Mucosa of descending colon (tissue), 3 donors: ENCODE data around the gene BEST3. TPM values are rescaled to one million over a fixed set of nuclear protein-coding genes. Genes with fewer than 3 reads are reported as not detected.

Experiments used
- ATAC-seq: fragments of 200-7000 bp; cut with Tn5 transposase; one replicate; pipeline ENCODE4 v1.9.1; 2020; ENCODE audit warnings: mild to moderate bottlenecking, moderate library complexity
- DNase-seq, 3 donors: peaks; one replicate each; pipeline ENCODE4 v3.0.0-alpha.2; 2020
- H3K36me3 ChIP-seq: fragments of 200-600 bp; one replicate; pipeline ENCODE4 v1.8.0; 2021; ENCODE audit warnings: low read depth, mild to moderate bottlenecking
- H3K4me1 ChIP-seq: fragments of 200-600 bp; one replicate; pipeline ENCODE4 v1.8.0; 2021; ENCODE audit warnings: low read depth, mild to moderate bottlenecking
- H3K4me3 ChIP-seq: fragments of 200-600 bp; one replicate; pipeline ENCODE4 v1.8.0; 2021; ENCODE audit warnings: mild to moderate bottlenecking
- H3K9me3 ChIP-seq: fragments of 200-600 bp; one replicate; pipeline ENCODE4 v1.8.0; 2021; ENCODE audit warnings: mild to moderate bottlenecking
- intact Hi-C, 2 donors: fragments of 100-400 bp; cut with DNase I in 1 of 2; cut with micrococcal nuclease in 1 of 2; formaldehyde crosslinking; loops; one replicate each; pipeline versions ENCODE4 v1.11.0 to v1.11.1; 2022; cut with DNase I, micrococcal nuclease
- total RNA-seq, 3 donors: library from RNA; stranded (reverse); fragmentation: NEBNext Ultra II Directional in 2 of 3; extraction: Animal tissue kit (Norgen Biotek cat#: 25700) in 2 of 3; gene quantifications; one replicate each; pipeline versions ENCODE4 v1.2.1 to v1.2.4, GENCODE V29; 2021 to 2023
- TF ChIP-seq, protein P1 (sequence below): fragments of 200-600 bp; IDR thresholded peaks from one replicate; pipeline ENCODE4 v1.8.0; 2022; ENCODE audit warnings: antibody characterized with exemption, mild to moderate bottlenecking
- donor health status: DM: no; HTN: no; CAD: no; lungs with moderate emphysema.
- donor health status: DM: no; HTN: no; CAD: no.
- donor health status: DM: no; HTN: yes; CAD: no.

BEST3 gene
- total RNA-seq, 3 donors from 2014 or later = 0.09 to 0.27 TPM; not detected in 1

GRCh38 chr12:69694123-69694522 lies 5.0 kb downstream of the BEST3 start:
- no peak for ATAC-seq
- H3K4me1 ChIP-seq = no peaks in the 10 kb centered on the region
- no peaks in the 10 kb centered on the region for H3K36me3 ChIP-seq
- H3K9me3 ChIP-seq = no peaks in the 10 kb centered on the region
- TF ChIP-seq, protein P1, sequence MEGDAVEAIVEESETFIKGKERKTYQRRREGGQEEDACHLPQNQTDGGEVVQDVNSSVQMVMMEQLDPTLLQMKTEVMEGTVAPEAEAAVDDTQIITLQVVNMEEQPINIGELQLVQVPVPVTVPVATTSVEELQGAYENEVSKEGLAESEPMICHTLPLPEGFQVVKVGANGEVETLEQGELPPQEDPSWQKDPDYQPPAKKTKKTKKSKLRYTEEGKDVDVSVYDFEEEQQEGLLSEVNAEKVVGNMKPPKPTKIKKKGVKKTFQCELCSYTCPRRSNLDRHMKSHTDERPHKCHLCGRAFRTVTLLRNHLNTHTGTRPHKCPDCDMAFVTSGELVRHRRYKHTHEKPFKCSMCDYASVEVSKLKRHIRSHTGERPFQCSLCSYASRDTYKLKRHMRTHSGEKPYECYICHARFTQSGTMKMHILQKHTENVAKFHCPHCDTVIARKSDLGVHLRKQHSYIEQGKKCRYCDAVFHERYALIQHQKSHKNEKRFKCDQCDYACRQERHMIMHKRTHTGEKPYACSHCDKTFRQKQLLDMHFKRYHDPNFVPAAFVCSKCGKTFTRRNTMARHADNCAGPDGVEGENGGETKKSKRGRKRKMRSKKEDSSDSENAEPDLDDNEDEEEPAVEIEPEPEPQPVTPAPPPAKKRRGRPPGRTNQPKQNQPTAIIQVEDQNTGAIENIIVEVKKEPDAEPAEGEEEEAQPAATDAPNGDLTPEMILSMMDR = no peak
- H3K4me3 ChIP-seq = no peak overlapping the region
- intact Hi-C loops = no loop called here
- no peak for DNase-seq

- H3K36me3 ChIP-seq = no peaks in the 10 kb centered on the region
- intact Hi-C loops = no loop called here
- no peaks in the 10 kb centered on the region for H3K4me1 ChIP-seq
- ATAC-seq = no peak
- no peaks in the 10 kb centered on the region for H3K9me3 ChIP-seq
- DNase-seq = no peak
- TF ChIP-seq, protein P1 = no peak
- H3K4me3 ChIP-seq = no peak overlapping the region
These were observed 9.5 kb downstream of the BEST3 start for GRCh38 chr12:69689638-69690037.

- ATAC-seq (peak; percentile 83), DNase-seq (peak; percentile 5 to 56 (median 31))
- Histone ChIP-seq H3K36me3 (no peaks in the 10 kb centered on the region), H3K4me3 (no peak overlapping the region), H3K4me1 (no peaks in the 10 kb centered on the region), H3K9me3 (no peaks in the 10 kb centered on the region)
- intact Hi-C loops = no loop called here
- TF ChIP-seq, protein P1 = no peak
These were observed 10.4 kb downstream of the BEST3 start for GRCh38 chr12:69688471-69689427.

GRCh38 chr12:69688021-69688420 lies 11.1 kb downstream of the BEST3 start:
- TF ChIP-seq, protein P1 = no peak
- H3K9me3 ChIP-seq = no peaks in the 10 kb centered on the region
- DNase-seq (no peak), ATAC-seq (no peak)
- H3K36me3 ChIP-seq = no peaks in the 10 kb centered on the region
- no peak overlapping the region for H3K4me3 ChIP-seq
- intact Hi-C loops = no loop called here
- H3K4me1 ChIP-seq = no peaks in the 10 kb centered on the region

DNA sequence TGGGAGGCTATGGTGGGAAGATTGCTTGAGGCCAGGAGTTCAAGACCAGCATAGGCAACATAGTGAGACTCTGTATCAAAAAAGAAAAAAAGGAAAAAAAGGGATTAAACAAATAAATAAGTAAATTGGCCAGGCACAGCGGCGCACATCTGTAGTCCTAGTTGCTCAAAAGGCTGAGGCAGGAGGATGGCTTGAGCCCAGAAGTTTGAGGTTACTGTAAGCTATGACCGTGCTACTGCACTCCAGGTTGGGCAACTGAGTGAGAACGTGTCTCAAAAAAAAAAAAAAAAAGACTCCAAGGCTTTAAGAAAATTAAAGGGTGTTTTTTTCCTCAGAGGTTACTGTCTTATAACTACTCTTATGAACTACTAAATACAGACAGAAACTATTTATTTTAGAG lies 11.7 kb downstream of the BEST3 start:
- DNase-seq (no peak), ATAC-seq (no peak)
- TF ChIP-seq, protein P1 = no peak
- no peaks in the 10 kb centered on the region for H3K4me1 ChIP-seq
- H3K4me3 ChIP-seq = no peak overlapping the region
- intact Hi-C loops = no loop called here
- no peaks in the 10 kb centered on the region for H3K36me3 ChIP-seq
- H3K9me3 ChIP-seq = no peaks in the 10 kb centered on the region
